CD4-positive, alpha-beta T cell treated with Interleukin-2 at 100 ng/mL for 4 hours (primary cell): ENCODE data around the gene MYO3B.
"Not testable (repeated sequence)": the region's sequence is repeated elsewhere in the genome, so short reads cannot be mapped to it uniquely, and the experiment has no call there.

ENCODE experiments used
- DNase-seq: peaks from one replicate; pipeline ENCODE4 v3.0.0-alpha.2; 2020; ENCODE audit warnings: low spot score

MYO3B gene

DNA sequence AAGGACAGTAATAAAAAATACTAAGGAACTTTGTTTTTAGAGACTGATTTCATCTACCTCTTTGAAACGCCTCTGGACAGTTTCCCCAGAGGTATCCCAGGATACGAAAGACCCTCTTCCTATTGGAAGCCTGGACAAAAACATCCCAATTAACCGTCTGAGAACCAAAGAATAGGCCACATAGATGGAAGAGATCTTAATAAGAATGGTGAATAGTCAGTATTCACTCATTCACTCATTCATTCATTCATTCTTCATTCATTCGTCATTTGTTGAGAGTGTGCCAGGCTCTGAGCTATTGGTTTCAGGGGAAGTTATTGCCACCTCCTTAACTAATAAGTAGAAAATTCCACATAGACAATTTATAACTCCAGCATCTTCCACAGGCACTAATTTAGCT, 464.0 kb downstream of the MYO3B start:
- no peak for DNase-seq

DNA sequence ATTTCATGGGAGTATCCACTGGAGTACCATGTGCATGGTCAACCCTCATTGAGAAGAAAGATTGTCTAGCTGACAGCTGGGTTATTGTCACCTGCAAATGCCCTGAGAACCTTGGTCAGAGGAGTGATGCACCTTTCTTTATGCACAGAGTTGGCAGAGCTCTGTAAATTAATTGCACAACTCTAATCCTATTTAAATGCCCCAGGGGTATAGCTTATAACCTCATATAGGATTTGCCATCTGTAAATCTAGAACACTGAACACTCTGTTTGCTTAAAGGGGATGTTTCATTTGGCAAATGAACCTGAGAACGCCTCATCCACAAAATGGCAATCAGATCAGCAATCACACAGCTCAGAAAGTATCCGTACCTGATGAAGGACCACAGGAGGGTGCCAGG, 465.4 kb downstream of the MYO3B start:
- no peak for DNase-seq

DNA sequence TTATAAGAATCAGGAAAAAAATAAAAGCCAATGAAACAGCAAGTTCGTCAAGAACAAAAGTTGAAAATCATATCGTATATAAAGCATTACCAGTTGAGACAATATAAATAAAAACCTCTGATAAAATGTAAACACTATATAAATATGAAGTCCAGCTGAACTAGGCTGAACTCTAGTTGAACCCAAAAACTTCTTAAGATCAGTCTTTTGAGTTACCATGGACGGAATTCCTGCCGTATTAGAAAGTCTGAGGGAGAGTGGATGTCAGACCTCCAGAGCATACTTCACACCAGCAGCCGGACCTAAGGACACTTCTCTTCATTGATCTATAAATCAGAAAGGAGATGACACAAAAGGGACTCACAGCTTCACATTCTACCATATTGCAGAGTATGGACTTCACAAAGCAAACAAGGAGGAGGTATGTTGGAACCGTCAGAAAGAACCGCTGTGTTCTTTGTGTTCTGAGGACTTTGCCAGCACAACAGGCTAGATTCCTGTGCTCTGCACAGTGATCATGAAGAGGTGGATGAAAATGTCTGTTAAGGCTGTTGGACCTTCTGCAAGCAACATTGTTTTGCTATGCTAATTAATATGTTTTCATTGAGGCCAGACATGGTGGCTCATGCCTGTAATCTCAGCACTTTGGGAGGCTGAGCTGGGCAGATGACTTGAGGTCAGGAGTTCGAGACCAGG, 469.9 kb downstream of the MYO3B start:
- no peak for DNase-seq

DNA sequence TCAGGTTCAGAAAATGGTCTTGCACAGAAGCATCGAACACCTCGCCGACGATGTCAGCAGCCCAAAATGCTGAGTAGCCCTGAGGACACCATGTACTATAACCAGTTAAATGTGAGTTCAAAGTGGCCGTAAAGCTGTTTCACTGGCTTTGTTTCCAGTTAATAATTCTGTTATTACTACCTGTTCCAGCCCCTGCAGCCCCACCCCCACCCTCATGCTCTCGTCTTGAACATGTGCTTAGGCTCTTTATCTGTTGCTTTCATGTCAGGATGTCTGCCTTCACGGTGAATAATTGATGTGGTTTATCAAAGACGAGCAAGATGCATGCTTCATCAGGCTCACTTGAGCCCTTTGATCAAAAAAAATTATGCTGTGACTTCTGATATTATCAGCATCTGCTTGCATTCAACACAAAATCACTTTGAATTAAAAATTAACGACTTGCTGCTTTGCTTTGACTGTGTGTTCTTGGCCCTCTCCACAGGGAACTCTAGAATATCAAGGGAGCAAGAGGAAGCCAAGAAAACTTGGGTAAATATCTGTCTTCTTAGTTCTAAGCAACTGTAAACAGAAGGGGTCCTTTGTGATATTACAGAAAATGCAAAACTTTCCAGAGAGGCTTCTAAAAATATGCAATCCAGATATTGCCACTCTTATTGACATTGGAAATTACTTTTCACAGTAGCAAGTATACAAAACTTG, 473.8 kb downstream of the MYO3B start:
- peak; percentile 65 for DNase-seq

DNA sequence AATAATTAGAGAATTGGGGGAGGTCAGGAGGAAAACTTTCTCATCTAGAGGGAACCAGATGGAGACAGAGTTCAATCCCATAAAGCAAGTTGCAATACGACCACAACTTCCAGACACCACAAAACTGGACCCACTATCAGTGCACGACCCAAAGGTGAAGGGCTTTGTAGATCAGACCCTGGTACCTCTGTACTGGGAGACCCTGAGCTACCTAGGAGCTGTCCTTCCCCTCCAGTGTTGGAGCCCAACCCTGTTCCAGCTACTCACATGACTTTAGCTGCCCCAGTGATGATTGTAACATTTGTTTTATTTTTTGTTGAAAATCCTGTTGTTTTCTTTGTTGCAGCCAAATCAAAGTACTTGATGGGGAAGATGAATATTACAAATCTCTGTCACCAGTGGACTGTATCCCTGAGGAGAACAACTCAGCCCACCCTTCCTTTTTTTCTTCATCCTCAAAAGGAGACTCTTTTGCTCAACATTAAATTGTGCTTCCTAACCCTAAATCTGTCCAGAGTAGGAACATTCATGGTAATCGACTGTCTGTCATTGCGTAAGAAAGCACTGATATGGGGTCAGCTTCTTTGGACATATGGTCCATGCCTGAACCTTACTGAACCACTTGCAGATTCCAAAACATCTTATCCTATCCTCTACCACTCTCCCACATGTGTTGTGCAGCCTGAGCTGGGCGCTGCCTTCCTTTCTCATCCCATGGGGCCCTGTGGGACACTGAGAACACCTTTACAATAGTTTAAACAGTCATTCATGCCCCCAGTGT, 474.9 kb downstream of the MYO3B start:
- DNase-seq, result no peak

DNA sequence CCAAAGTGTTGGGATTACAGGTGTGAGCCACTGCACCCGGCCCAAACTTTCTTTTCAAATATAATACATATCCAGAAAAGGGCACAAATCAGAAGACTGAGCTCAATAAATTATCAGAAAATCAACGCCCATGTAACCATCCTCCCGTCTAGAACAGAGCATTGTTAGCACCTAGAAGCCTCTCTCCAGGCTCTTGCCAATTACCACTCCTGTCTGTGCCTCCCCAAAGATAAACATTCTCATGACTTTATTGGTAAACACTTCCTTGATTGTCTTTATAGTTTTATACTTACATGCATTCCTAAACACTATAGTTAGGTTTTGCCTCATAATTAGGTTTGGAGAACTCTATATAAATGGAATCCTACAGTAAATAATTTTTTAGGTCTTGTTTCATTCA, 478.7 kb downstream of the MYO3B start:
- DNase-seq, result no peak

DNA sequence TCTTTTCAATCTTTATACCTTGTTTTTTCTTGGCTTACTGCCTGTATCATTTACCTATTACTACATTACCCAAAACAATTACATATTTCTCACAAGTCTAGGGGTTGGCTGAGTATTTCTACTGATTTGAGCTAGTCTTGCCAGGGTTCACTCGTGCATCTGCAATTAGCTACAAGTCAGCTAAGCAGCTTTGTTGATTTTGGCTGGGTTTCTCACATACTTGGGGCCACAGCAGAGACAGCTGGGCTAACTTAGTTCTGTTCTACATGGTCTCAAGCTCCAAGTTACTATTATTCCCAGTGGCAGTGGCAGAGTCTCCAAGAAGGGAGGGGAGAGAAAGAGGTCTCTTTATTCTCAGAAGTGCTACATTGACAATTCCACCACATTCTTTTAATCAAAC, 482.5 kb downstream of the MYO3B start:
- DNase-seq, result no peak

DNA sequence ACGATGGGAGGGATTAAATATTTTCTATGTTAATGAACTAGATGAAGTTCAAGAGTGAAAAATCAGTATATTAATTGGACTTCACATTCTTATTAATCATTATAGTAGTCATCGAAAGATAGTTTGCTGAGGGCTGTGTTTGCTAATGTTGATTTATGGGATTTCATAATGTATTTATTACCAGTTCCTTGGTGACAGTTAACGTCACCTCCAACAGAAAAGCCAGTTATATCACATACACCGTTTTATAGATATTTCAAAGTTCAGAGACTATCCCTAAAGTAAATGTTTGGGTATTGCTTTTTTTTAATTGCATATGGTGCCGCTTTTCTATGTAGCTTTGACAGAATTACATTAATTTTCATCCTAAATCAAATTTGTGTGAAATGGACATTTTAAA, 487.8 kb downstream of the MYO3B start:
- DNase-seq, result no peak

DNA sequence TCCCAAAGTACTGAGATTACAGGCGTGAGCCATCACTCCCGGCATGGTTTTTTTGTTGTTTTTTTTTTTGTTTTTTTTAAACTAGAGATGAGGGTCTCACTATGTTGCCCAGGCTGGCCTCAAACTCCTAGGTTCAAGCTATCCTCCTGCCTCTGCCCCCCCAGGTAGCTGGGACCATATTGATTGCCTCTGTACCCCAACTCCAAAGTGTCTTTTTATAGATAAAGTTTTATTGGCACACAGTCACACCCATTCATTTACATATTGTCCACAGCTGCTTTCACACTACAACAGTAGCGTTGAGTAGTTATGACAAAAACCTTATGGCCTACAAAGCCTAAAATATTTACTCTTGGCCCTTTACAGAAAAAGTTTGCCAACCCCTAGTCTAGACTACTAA, 492.0 kb downstream of the MYO3B start:
- DNase-seq, result no peak

DNA sequence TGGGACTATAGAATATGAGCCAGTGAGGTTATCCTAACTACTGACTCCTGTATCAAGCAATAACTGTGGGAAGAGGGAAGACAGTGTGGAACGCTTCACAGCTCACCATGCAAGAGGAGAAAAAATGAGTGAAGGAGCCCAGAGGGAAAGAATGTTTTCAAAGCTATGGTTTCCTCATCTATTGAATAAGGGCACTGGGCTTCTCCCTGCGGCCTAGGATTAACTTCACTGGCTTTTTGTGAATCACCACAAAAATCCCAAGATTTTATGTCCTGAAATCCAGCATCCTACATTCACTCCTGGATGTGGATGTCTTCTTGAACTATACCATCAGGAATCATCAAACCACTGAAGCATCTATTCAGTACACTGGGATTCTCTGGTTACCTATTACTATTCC, 492.7 kb downstream of the MYO3B start:
- no peak for DNase-seq

DNA sequence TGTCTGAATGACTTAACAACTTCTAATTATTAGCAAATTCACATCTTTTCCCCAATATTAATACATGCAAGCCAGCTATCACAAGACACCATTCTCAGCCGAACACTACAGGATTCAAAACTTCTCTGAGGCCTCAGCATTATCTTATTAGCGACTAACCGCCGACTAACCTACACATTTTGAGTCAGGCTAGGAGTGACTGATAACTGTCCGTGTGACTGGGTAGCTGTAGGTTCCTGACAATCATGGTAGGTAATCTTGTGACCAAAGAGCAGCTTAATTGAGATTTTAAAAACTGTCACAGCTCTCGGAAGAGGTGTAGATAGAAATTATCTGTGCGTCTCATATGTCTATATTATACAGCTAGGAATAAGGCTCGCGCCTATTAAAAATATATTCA, 493.1 kb downstream of the MYO3B start:
- DNase-seq, result no peak

DNA sequence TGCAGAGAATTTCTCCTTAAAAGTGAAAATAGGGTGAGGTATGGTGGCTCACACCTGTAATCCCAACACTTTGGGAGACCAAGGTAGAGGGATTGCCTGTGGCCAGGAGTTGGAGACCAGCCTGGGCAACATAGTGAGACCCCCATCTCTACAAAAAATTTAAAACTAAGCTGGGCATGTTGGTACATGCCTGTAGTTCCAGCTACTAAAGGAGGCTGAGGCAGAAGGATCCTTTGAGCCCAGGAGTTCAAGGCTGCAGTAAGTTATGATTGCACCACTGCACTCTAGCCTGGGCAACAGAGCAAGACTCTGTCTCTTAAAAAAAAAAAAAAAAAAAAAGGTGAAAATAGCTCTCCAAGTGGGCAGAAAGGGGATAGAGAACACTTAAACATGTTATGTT, 496.3 kb downstream of the MYO3B start:
- not testable (repeated sequence) for DNase-seq

DNA sequence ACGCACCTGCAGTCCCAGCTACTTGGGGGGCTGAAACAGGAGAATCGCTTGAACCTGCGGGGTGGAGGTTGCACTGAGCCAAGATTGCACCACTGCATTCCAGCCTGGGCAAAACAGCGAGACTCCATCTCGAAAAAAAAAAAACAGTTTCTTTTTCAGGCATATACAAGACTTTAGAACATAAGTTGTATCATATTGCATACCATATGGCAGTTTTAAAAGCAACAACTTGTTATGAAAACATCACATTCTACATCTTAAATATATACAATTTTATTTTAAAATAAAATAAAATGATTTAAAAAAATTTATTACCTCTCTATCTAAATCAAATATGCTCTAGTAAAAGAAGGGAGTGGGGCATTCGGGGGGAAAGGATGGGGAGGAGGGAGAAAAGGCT, 497.8 kb downstream of the MYO3B start:
- DNase-seq, result no peak

DNA sequence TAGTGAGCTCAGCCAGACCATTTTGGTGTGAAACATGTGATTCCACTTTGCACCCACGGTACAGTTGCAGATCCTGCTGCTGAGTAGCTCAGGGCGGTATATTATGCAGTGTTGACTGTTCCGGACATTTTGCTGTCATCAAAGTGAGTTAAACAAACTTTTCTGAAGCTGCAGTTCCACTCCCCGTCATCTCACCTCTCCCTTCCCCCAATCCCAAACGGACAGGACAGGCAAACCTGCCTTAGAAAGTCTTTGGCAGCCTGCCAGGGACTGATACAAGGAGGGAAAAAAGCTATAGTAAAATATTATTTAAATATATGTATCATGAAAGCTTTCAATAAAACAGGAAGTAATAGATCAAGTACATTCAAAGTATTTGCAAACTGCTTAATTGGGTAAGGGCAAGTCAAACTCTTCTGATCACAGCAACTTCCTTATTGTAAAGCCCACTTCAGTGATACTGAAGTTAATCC, 501.7 kb downstream of the MYO3B start:
- DNase-seq, result no peak

DNA sequence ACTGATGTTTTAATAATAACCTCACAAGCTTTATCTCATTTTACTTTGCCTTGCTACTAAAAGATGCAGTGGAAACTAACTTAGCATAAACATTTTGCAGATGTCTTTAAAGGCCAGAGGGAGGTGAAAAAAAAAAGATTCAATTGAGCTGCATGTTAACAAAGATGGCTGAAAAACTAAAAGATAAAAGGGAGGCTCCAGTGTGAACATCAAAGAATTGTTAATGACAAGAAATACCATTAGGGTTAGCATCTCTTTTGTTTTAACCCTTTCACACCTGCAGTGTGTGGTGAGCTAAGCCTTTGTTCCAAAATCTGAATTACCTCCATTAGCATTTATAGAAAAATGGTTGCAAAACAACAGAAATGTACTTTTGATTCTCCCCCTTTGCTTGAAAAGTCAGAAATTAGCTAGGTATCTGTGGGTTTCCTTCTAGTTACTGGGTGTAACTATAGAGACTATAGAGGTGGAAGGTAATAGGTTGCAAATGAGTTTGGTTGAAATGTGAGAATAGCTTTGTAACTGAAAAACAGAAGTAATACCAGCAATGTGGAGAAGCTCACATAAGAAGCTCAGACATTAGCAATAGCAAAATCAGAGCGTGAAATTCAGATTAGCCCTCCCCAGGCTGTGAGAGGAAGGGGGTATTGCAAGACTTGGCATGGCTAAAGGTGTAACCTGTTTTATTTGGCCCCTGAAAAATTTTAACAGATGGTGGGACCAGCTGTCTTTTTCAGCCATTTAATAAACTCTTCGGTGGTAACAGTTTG, 502.4 kb downstream of the MYO3B start:
- DNase-seq, result no peak

DNA sequence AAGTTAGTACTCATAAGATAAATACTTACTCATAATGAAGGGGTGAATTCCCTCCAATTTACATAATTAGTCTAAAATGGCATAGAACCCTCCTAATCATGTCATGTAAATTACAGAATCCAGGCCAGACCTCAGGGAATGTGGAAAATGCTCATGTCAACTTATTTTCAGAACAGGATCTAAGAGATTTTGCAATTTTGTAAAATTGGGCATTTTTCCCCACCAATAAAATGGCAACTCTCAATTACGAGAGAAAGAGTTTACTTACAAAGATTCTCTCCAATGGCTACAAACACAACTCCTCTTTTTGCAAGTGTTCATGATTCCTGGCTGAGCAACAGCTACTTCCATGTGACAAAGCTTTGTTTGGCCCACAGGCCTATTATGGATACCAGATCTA, 503.4 kb downstream of the MYO3B start:
- DNase-seq, result no peak

DNA sequence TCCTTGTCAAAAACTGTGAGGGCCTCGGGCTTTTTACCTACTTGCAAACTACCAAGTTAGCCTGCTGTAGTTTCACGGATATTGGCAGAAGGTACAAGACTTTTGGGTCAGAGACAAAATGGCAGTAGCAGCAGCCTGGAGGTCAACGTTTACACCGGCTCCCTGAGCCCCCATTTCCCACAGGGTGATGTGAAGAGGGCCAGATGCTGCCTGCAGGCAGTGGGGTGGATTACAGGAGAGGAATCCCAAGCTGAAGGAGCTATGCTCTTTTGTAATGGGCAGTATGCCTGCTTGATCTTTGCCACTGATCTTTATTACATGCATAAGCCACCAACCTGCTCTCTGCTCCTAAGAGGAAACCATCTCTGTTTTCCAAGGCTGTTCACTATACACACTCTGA, 507.6 kb downstream of the MYO3B start:
- DNase-seq, result no peak

DNA sequence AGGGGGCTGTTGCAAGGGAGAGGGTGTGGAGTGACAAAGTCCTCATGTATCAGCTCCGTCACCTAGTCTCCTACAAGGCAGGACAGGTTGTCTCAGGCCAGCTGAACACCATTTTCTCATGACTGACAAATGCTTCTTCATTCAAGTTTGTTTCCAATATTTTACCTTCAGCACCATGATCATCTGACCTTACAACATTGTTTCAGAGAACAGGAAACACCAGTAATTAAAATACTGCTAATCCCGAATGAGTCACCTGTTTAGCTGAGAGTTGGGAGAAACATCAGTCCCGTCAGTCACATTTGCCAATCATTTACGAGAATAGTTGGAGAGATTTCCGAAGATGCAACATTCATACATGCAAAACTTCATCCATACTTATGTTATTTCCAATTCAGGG, 511.5 kb downstream of the MYO3B start:
- DNase-seq, result no peak

DNA sequence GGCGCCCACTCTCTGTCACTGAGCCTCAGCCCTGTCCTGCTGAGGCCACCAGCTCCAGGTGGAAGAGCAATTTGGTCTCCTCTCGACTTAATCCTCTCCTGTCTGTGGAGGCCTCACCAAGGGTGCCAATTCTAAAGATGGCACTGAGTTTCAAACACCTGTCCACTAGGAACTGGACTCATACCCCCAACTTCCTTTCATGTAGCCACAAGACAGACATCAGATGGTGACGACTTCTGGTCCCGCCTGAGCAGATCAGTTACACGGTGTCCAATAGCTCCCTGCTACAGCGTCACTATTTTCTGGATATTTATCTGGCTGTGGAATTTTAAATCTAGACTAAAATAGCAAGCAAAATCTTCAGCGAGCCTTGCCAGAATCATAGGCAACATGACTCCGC, 512.7 kb downstream of the MYO3B start:
- no peak for DNase-seq

DNA sequence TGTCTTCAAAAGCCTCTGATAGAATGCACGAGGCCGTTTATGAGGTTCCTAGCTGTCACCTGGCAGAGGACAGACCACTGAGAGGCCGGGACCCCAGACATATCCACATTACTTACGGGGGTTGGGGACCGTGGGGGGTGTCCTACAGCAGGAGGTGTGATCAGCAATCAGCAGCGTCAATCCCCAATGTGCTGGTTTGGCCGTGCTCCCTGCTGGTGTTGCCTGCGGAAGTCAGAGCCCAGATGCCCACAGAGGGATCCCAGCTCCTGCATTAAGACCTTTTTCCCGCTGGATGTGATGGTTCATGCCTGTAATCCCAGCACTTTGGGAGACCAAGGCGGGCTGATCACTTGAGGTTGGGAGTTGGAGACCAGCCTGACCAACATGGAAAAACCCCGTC, 516.4 kb downstream of the MYO3B start:
- no peak for DNase-seq

DNA sequence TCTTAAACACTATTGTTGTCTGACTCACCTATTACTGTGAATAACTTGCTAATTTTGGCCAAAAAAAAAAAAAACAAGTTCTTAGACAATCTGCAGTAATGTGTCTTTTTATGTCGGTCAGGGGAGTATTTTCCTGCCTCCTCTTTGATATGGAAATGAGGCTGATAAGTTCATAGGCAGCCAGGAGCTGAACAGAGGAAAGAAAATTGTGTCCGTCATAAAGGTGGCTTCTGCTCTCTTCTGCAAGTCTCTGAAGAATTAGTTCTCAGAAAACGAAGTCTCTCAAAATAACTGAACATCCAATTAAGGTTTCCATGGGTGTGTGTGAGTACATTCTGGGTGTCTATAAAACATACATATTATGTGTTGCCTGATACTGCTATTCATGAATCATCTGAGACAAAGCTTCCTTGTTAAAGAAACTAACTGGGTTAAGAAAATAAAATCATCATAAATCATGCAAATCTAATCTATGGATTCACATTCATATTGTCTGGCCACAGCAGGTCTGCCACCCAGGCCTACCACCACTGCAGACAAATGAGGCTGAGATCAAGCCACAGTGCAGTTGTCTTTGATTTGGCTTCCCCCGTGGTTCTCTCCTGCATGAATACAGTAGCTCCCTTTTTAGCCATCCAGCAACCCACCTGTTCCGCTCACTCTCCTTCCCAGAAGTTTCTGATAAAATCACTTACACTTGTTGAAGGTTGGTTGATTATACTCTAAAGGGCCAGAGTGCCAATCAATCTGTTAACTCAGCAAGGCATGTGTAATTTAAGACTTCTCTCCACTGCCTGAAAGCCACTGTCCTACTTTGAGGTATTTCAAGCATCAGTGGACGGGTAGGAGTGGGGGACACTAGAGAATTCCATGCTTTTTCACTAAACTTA, 517.8 kb downstream of the MYO3B start:
- DNase-seq, result no peak
